ENCODE data around the gene GID4. TPM values are rescaled to one million over a fixed set of nuclear protein-coding genes. Genes with fewer than 3 reads are reported as not detected.

Gene GID4
- total and polyA plus RNA-seq, 9 of the 15 experiments (the other 6 are each of a cell fraction or from before 2014, with no cell fraction given) = 1.2 to 6.4 (median 3.7) TPM

GRCh38 chr17:18074566-18075272 lies 35.5 kb downstream of the GID4 start (continued):
- no peak for TF ChIP-seq REST (IDR thresholded peaks at IDR 0.05; ENCODE audit: borderline replicate concordance)
- no peak for TF ChIP-seq REST (CRISPR knock-in tag; IDR thresholded peaks at IDR 0.05; ENCODE audit: low read depth)
- no peak for TF ChIP-seq STAG1 (CRISPR knock-in tag; IDR thresholded peaks at IDR 0.05; ENCODE audit: borderline replicate concordance)
- TF ChIP-seq MTF1 (CRISPR knock-in tag; IDR thresholded peaks at IDR 0.05; ENCODE audit: borderline replicate concordance) = no peak
- peak; percentile 39; the same call in 1 of the 2 replicates for TF ChIP-seq SMARCA4 (IDR thresholded peaks at IDR 0.05)
- no peak for TF ChIP-seq HNRNPK (IDR thresholded peaks at IDR 0.05; ENCODE audit: low read depth, low read length, poor library complexity, severe bottlenecking)
- peak; percentile 70 for TF ChIP-seq EGR1 (conservative IDR thresholded peaks at IDR 0.05)
- TF ChIP-seq KDM1A (IDR thresholded peaks at IDR 0.05) = 0 out of 4 replicates have a peak, but pooled peaks of 1 of the 2 experiments have one; percentile 17
- TF ChIP-seq MAFG (tag; conservative IDR thresholded peaks at IDR 0.05) = peak; percentile 79
- no peak for TF ChIP-seq YBX1 (IDR thresholded peaks at IDR 0.05)
- peak; percentile 67 for TF ChIP-seq MAFK (IDR thresholded peaks at IDR 0.05; ENCODE audit: low read length)
- no peak for TF ChIP-seq SP1 (CRISPR knock-in tag; IDR thresholded peaks at IDR 0.05)
- TF ChIP-seq PKNOX1 (IDR thresholded peaks at IDR 0.05) = 0 out of 2 replicates have a peak, but pooled peaks have one; percentile 19
- peak; percentile 71 for TF ChIP-seq MAFF (IDR thresholded peaks at IDR 0.05; ENCODE audit: low read length)
- TF ChIP-seq PCBP2 (IDR thresholded peaks at IDR 0.05; ENCODE audit: low read depth, low read length, poor library complexity, severe bottlenecking) = no peak
- TF ChIP-seq ARID1B (IDR thresholded peaks at IDR 0.05) = peak; percentile 43; the same call in 1 of the 2 replicates
- TF ChIP-seq VEZF1 (CRISPR knock-in tag; IDR thresholded peaks at IDR 0.05) = peak; percentile 73
